HL-60/S4 (cell line): ENCODE measurements around the gene ABCA7.

Source experiments
- in situ Hi-C: fragments of 300-500 bp; cut with MboI; formaldehyde crosslinking; loops from 2 replicates; pipeline ENCODE4 v1.14.3; 2022; ENCODE audit warnings: low sequenced_read_pairs

Gene ABCA7

DNA sequence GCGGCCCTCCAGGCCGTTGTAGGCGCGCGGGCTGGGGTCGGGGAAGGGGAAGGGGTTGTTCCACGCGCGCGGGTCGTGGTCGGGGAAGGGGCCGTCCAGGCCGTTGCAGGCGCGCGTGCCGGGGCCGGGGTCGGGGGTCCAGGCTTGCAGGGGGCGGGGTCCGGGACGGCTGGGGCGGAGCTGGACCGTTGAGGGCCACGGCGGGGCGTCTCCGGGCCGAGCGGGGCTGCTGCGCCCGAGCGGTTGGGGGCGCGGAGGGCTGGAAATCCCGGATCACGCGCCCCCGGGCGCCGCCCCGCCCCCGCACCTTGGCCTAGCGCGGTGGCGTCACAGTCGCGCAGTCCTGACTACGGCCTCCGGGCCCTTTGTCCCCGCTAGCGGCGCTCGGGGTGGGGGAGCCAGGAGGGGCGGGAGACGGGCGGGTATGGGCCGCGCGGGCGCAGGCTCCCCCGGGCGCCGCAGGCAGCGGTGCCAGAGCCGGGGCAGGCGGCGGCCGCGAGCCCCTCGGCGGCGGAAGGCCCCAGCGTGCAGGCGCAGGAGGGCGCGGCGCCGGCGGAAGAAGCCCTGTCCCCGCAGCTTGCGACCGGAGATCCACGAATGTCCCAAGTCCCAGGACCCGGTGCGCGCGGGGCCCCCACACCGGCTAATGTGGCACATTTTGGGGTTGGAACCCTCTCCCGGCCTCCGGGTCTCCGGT lies 64.6 kb downstream of the ABCA7 start:
- in situ Hi-C loops: no loop called here

DNA sequence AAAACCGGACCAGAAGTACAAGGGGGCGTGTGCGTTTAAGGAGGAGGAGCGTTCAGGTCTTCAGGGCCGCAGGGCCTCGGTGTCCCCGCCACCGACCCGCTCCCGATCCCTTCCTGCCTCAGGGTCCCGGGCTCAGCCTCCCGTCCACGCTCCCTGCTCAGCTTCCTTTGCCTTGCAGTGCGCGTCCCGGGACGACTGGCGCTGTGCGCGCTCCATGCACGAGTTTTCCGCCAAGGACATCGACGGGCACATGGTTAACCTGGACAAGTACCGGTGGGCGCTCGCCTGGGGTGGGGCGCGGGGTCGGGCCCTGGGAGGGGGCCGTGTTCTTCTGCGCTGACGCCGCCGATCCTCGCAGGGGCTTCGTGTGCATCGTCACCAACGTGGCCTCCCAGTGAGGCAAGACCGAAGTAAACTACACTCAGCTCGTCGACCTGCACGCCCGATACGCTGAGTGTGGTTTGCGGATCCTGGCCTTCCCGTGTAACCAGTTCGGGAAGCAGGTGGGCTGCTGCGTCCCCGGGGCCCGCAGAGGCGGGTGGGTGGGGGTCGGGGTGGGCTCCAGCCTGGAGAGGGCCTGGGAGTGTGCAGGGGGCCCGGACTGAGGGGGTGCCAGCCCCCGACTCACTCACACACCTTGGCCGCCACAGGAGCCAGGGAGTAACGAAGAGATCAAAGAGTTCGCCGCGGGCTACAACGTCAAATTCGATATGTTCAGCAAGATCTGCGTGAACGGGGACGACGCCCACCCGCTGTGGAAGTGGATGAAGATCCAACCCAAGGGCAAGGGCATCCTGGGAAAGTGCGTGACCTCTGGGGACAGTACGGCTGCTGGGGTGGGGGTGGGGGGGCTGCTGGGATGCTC lies 65.3 kb downstream of the ABCA7 start:
- in situ Hi-C loops: no loop called here

DNA sequence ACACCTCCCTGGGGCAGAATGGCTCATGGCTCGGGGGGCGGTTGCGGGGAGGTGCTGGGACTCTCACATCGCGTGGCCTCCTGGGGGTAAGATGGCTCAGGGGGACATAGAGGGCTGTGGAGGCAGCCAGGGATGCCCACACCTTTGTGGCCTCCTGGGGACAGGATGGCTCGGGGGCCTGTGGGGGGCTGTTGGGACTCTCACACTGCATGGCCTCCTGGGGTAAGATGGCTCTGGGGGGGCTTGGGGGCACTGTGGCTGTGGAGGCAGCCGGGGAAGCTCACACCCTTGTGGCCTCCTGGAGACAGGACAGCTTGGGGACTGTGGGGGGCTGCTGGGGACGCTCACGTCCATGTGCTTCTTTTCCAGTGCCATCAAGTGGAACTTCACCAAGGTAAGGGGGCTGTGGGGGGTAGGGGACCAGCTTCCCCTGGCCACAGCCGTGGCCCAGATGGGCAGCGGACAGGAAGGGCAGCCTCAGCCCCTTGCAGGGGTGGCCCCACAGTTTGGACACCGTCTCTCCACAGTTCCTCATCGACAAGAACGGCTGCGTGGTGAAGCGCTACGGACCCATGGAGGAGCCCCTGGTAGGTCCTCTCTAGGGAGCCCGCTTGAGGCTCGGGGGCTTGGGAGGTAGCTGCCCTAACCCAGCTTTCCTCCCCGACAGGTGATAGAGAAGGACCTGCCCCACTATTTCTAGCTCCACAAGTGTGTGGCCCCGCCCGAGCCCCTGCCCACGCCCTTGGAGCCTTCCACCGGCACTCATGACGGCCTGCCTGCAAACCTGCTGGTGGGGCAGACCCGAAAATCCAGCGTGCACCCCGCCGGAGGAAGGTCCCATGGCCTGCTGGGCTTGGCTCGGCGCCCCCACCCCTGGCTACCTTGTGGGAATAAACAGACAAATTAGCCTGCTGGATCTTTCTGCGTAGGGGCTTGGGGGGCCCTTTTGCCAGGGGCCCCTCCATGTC lies 66.2 kb downstream of the ABCA7 start:
- in situ Hi-C loops: no loop called here

DNA sequence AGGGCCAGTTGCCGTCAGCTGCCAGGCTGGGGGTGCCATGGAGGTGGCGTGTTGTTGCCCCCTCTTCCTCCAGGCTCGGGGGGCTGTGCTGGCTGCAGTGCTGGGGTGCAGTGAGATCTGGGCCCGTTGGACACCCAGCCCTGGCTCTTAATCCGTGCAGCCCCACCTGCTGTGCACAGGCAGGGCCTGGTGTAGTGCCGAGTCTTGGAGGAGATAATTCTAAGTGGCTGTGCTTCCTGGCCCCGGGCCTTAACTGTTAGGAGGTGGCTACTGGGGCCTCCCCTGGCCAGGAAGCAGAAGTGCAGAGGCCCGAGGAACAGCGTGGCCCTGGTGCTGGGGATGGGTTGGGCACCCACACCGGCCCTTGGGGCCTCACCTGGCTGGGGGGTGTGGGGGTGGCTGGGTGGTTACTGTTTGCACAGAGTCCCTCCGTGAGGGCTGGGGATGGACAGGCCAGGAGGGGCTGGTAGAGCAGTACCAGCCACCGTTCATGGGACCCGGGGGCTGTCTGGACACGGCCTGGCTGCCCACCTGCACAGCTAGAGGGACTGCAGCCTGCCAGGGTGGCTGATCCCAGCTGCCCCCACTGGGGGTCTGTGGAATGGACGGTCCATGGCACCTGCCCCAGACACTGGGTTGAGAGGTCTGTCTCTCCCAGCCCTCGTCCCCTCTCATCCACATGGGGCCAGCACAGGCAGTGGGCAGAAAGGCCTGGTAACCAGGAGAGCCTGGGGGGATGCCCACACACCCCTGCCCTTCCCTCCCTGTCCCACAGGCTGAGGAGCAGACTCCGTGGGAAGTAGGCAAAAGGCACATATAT lies 67.1 kb downstream of the ABCA7 start:
- in situ Hi-C loops: no loop called here

DNA sequence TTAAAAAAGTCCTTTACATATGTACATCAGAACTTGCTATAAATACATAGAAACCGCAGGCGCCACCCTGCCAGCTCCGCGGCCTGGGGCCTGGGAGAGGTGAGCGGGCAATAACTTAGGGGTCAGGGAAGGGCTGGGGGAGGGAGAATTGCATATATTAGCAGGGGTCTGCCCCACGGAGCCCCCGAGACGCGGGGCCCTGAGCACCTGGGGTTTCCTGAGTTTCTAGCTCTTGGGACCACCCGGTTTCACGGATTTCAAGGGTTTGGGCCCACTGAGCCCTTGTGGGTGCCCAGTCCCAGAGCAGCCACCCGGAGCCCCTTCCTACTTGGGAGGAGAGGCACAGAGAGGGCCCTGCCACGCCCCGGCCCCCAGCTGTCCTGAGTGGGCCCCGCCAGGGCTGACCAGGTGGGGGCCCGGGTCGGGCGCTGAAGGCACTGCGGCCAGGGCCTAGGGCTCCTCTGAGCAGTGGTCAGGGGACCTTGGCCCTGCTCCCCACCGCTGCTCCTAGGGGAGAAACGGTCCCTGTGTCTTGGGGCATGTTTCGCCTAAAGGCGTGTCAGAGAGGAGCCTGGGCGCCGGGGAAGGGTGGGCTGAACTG lies 67.9 kb downstream of the ABCA7 start:
- in situ Hi-C loops: no loop called here

DNA sequence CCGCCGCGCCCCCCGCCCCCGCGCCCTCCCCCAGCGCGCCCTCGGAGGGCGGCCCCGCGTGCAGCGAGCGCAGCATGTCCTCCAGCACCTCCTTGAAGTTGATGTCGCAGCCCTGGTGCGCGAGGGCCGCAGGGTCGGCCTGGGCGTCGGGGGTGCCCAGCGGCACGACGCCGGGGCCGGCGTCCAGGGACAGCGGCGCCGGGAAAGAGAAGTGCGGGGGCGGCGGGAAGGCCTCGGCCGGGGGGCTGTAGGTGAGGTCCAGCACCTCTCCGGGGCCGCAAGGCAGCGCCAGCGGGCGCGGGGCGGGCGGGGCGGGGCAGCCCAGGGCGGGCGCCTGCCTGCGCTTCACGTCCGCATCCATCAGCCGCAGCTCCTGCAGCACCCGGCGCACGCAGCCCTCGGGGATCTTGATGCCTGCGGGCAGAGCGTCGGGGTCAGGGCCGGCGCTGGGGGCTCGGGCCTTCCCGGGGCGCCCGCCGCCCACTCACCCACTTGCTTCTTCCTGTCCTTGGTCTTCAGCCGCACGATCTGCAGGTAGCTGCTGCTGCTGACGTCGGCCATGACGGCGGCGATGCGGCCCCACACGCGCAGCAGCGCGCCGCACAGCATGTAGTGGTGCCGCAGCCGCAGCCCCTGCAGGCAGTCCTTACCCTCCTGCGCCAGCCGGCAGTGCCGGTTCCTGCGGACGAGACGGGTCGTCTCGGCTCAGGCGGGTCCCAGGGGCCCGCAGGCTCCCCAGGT lies 68.6 kb downstream of the ABCA7 start:
- in situ Hi-C loops: no loop called here

DNA sequence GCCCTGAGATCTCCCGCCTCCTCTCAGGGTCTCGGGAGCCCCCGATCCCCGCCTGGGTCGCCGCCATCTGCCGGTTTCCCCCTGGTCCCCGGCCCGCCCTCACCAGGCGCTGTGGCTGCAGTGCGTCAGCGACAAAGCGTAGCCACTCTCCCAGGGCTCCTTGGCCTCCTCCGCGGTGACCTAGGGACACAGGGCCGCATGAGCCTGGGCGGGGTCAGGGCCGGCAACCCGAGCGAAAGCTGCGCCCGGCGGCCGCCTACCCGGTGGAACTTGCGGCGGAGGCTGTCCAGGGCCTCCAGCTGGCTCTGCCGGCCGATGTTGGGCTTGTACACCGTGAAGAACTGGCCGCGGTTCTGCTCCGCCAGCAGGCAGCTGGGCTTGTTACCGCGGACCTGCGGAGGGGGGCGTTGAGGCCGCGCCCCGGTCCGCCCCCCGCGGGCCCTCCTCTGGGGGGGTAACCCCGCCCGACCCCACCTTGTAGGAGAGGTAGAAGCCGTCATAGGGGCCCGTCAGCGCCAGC lies 69.2 kb downstream of the ABCA7 start:
- in situ Hi-C loops: no loop called here

DNA sequence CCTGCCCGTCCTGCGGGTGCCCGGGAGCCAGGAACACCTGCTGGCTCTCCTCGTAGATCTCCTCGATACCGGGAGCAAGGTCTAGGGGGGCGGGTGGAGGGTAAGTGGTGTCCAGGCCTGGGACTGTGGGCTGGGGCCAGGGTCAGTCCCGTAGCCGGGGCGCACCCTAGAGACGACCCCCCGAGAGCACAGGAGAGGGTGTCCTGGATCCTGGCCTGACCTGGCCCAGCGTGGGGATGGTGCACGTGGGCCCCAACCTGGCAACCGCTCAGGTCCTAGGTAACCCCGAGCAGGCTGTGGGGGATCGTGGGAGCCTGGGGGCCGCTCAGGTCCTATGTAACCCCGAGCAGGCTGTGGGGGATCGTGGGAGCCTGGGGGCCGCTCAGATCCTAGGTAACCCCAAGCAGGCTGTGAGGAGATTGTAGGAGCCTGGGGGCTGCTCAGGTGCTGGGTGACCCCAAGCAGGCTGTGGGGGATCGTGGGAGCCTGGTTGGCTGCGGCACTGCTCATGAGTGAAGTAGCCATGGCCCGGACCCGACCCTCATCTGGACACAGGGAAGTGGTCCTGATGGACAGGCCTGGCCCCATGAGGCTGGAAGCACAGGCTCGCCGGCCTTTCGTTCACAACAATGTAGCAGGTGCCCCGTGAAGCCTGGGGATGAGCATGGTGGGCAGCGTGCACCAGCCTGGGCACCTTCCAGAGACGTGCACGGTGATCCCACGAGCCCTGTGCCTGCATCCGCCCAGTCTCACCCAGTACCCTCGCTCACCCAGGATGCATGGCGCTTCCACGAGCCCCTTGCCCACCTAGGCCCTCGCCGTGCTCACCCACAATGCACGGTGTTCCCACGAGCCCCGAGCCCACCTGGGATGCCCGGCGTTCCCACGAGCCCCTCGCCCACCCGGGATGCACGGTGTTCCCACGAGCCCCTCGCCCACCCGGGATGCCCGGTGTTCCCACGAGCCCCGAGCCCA lies 70.1 kb downstream of the ABCA7 start:
- in situ Hi-C loops: no loop called here

DNA sequence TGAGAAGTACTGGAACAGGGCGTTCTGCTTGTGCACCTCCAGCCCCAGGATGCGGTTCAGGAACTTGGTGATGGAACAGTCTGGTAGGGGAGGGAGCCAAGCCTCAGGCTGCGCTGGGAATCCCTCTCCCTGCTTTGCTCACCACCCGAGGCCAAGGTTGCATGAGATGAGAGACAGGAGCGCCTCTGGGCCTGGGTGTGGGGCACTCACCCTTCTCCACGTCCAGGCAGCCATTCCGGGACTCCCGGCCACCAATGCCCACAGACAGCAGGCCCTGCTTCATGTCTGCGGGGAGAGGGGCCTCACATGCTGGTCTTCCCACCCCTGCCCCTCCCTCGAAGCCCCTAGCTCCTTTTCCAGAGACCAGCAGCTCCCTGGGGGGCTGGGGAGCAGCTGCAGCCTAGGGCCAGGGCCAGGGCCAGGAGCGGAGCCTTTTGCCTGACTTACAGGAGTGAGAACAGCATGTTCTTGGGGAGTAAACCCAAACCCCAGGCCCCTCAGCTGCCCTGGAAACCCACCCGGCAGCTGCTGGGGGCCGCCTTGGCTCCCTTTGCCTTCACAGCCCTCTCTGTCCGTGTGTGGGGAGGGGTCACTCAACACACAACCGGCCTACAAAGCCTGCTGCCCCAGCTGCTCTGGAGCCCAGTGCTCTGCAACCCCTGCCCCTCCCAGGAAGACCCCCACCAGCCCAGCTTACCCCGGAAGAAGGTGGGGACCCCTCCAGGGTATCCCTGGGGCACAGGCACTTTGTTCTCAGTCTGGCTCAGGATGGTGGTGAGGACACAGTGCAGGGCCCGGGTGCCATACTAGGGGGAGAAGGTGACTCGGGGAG lies 71.1 kb downstream of the ABCA7 start:
- in situ Hi-C loops: no loop called here

DNA sequence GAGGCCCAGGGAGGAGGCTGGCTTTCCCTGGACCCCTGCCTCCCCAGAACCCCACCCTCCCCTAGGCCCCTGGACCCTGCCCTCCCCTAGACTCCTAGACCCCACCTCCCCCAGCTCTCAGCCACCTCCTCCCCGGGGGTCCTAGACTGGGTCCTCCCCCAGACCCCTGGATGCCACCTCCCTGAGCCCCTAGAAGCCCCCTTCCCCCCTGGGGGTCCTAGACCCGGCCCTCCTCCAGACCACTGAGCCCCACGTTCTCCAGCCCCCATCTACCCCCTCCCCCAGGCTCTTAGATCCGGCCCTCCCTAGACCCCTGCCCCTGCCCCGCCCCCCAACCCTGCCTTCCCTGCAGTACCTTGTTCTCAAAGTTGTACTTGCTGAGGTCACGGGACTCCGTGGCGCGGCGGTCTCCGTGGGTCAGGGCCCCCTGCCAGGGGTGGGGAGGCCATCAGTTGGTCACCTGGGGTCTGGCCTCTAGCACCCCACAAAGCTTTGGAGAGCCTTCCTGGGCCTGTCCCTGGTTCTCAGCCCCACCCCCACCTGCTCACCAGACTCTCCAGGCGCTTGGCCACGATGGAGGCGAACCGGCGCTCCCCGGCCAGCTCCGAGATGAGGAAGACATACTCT lies 71.8 kb downstream of the ABCA7 start:
- in situ Hi-C loops: no loop called here

DNA sequence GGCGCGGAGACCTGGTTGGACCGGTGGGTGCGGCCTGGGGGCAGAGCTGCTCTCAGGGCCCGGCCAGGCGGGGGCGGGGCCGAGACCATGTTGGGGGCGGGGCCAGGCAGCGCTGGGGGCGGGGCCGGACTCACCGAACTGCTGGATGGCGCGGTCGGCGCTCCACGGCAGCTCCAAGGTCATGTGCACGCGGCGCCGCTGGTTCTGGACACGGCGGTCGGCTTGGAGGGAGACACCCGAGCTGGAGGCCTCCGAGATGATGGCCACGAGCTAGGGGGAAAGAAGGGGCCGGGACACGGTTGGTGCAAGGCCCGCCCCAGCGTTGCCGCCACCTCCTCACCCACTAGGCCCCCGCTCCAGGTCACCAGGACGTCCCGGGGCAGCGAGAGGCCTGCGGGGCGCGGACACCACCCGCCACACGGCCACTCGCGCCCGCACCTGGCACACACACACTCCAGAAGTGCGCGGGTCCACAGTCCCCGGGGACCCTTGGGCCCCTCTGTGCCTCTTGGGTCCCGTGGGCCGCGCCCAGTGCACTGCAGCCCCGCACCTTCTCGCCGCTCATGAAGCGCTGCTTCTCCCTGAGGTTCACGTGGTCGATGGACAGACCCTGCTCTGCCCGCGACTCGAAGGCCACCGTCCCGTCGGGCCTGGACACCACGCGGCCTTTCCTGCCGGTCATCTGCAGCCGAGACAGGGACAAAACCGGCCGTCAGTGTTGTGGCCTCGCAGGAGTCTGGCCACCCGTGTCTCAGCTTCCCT lies 72.5 kb downstream of the ABCA7 start:
- in situ Hi-C loops: no loop called here

DNA sequence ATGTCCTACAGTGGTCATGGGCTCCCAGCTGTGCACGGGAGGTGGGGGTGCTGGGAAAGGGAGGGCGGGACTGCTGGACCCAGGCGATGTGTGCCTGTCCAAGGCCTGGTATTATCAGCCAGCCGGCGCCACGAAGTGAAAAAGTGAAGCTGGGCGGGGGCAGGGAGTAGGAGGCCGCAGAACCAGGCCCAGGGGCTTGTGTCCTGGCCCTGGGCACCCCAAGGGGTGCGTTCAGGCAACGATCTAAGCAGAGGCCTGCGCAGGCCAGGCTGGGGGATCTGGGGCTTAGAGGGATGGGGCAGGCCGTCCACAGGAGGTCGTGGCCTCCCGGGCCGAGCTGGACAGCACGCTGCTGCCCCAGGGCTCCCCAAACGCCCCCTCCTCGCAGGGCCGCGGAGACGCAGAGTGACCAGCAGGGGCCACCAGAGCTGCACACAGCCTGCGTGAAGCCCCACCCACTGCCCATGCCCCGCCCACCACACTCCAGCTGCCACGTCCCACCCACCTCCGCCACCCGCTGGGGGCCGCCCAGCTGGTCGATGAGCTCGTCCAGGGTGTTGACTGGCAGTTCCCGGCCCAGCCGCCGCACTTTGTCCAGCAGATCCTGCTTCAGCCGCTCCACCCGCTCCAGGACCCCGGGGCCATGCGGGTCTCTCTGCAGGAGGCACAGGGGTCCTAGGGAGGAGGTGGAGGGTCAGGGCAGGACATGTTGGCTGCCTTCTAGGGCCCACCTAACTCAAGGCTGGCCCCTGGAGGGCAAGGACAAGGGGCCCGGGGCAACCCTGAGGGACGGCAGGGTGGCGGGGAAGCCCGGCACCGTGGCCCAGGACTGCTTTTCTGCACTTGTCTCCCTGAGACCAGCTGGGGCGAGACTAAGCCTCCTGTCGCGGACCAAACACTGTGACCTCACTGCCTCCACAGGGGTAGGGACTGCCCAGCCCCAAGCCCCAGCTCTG lies 73.4 kb downstream of the ABCA7 start:
- in situ Hi-C loops: no loop called here

DNA sequence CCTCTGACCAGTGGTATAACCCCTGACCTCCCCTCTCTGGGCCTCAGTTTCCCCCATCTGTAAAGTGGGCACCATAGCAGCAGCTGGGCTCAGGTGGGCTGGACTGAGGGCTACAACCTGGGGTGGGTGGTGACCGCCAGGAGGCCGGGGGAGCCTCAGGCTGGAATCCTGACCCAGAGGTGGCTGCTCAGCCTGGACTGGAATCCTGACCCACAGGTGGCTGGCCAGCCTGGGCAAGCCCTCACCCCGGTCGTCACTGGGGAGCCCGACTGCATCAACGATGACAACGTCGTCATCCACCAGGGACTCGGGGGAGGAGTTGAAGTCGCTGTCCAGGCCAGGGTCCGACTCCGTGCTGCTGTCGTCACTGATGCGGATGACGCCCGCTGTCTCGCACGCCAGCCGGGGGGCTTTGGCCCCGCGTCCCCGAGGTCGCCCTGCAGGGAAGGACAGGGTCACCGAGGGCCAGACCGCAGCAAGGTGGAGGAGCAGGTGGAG lies 74.1 kb downstream of the ABCA7 start:
- in situ Hi-C loops: no loop called here

DNA sequence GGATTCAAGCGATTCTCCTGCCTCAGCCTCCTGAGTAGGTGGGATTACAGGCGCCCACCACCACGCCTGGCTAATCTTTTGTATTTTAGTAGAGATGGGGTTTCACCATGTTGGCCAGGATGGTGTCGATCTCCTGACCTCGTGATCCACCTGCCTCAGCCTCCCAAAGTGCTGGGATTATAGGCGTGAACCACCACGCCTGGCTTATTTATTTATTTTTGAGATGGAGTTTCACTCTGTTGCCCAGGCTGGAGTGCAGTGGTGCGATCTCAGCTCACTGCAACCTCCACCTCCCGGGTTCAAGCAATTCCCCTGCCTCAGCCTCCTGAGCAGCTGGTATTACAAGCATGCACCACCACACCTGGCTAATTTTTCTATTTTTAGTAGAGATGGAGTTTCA lies 74.8 kb downstream of the ABCA7 start:
- in situ Hi-C loops: loop anchor here (5.0 kb wide), 1 partner anchor 78 kb away; no protein-coding TSS in a partner anchor
